ENCODE measurements around the gene CHSY3. TPM values are rescaled to one million over a fixed set of nuclear protein-coding genes. Genes with fewer than 3 reads are reported as not detected.

Gene CHSY3
- total RNA-seq, 4 donors from 2014 or later: 0.51 to 7.8 (median 2.2) TPM

- no peak for DNase-seq
- no peak overlapping the region for H3K4me3 ChIP-seq
- H3K36me3 ChIP-seq: no peaks in the 10 kb centered on the region
- H3K27ac ChIP-seq: no peak overlapping the region
- peaks cover 0 to 6% (median 0%) of the 10 kb centered on the region in 3 donors for H3K9me3 ChIP-seq
- H3K27me3 ChIP-seq: no peaks in the 10 kb centered on the region
- in situ Hi-C loops (cut with MboI; ENCODE audit: low sequenced_read_pairs in 4 of 4) (no loop called here), intact Hi-C loops (cut with DNase I; ENCODE audit: low total_unique reads) (no loop called here)
- no peaks in the 10 kb centered on the region for H3K4me1 ChIP-seq
- TF ChIP-seq POLR2A (IDR thresholded peaks at IDR 0.05) (no peak), CTCF (IDR thresholded peaks at IDR 0.05 in 4 of 5, conservative IDR thresholded peaks at IDR 0.05 in 1 of 5) (no peak)
- no peak for ATAC-seq
Observed at GRCh38 chr5:129988453-129988852, 84.2 kb downstream of the CHSY3 start.

- no peak overlapping the region for H3K27ac ChIP-seq
- TF ChIP-seq POLR2A (IDR thresholded peaks at IDR 0.05) (no peak), CTCF (IDR thresholded peaks at IDR 0.05 in 4 of 5, conservative IDR thresholded peaks at IDR 0.05 in 1 of 5) (no peak)
- DNase-seq: no peak
- in situ Hi-C loops (cut with MboI; ENCODE audit: low sequenced_read_pairs in 4 of 4): no loop called here
- no peaks in the 10 kb centered on the region for H3K36me3 ChIP-seq
- no peak overlapping the region for H3K4me3 ChIP-seq
- intact Hi-C loops (cut with DNase I; ENCODE audit: low total_unique reads): no loop called here
- no peaks in the 10 kb centered on the region for H3K27me3 ChIP-seq
- no peaks in the 10 kb centered on the region for H3K4me1 ChIP-seq
- no peaks in the 10 kb centered on the region for H3K9me3 ChIP-seq
- no peak for ATAC-seq
Observed at GRCh38 chr5:129991780-129992179, 87.5 kb downstream of the CHSY3 start.

GRCh38 chr5:129996896-129997295 lies 92.6 kb downstream of the CHSY3 start:
- DNase-seq (no peak), ATAC-seq (no peak)
- Histone ChIP-seq H3K27ac (no peak overlapping the region), H3K4me1 (no peaks in the 10 kb centered on the region), H3K4me3 (no peak overlapping the region), H3K9me3 (no peaks in the 10 kb centered on the region), H3K27me3 (no peaks in the 10 kb centered on the region), H3K36me3 (no peaks in the 10 kb centered on the region)
- in situ Hi-C loops (cut with MboI; ENCODE audit: low sequenced_read_pairs in 4 of 4): no loop called here
- intact Hi-C loops (cut with DNase I; ENCODE audit: low total_unique reads): no loop called here
- TF ChIP-seq POLR2A (IDR thresholded peaks at IDR 0.05): no peak
- TF ChIP-seq CTCF (IDR thresholded peaks at IDR 0.05 in 4 of 5, conservative IDR thresholded peaks at IDR 0.05 in 1 of 5): no peak

- Histone ChIP-seq H3K27ac (no peak overlapping the region), H3K36me3 (no peaks in the 10 kb centered on the region), H3K9me3 (no peaks in the 10 kb centered on the region), H3K4me1 (no peaks in the 10 kb centered on the region), H3K27me3 (no peaks in the 10 kb centered on the region), H3K4me3 (no peak overlapping the region)
- DNase-seq (no peak), ATAC-seq (no peak)
- in situ Hi-C loops (cut with MboI; ENCODE audit: low sequenced_read_pairs in 4 of 4) (no loop called here), intact Hi-C loops (cut with DNase I; ENCODE audit: low total_unique reads) (no loop called here)
- TF ChIP-seq CTCF (IDR thresholded peaks at IDR 0.05 in 4 of 5, conservative IDR thresholded peaks at IDR 0.05 in 1 of 5) (no peak), POLR2A (IDR thresholded peaks at IDR 0.05) (no peak)
Observed at GRCh38 chr5:130000460-130000859, 96.2 kb downstream of the CHSY3 start.

- Histone ChIP-seq H3K9me3 (no peaks in the 10 kb centered on the region), H3K4me3 (no peak overlapping the region), H3K36me3 (no peaks in the 10 kb centered on the region), H3K27ac (peak overlapping the region in 1 of 4 donors; percentile 35), H3K4me1 (no peaks in the 10 kb centered on the region), H3K27me3 (no peaks in the 10 kb centered on the region)
- DNase-seq (no peak), ATAC-seq (no peak)
- in situ Hi-C loops (cut with MboI; ENCODE audit: low sequenced_read_pairs in 4 of 4): no loop called here
- no peak for TF ChIP-seq POLR2A (IDR thresholded peaks at IDR 0.05)
- TF ChIP-seq CTCF (IDR thresholded peaks at IDR 0.05 in 4 of 5, conservative IDR thresholded peaks at IDR 0.05 in 1 of 5): no peak
- intact Hi-C loops (cut with DNase I; ENCODE audit: low total_unique reads): no loop called here
Observed at GRCh38 chr5:130002183-130002582, 97.9 kb downstream of the CHSY3 start.

All from gastrocnemius medialis (tissue), 4 donors.